Left cardiac atrium (tissue), 4 donors: ENCODE data around the gene FAM186B. TPM values are rescaled to one million over a fixed set of nuclear protein-coding genes. Genes with fewer than 3 reads are reported as not detected.

ENCODE experiments used
- ATAC-seq, 2 donors: fragments of 200-7000 bp; cut with Tn5 transposase; one replicate each; pipeline ENCODE4 v1.9.1; 2020; ENCODE audit warnings: mild to moderate bottlenecking in 2 of 2, moderate library complexity in 2 of 2
- DNase-seq: peaks from one replicate; pipeline ENCODE4 v3.0.0-alpha.2; 2020
- intact Hi-C, 2 donors: fragments of 100-400 bp; cut with DNase I; formaldehyde crosslinking; loops; one replicate each; pipeline versions ENCODE4 v1.14.1 to v1.15.1; 2022 to 2023
- total RNA-seq, 2 donors: library from RNA; stranded (reverse); fragmentation: NEBNext Ultra II Directional; extraction: Animal tissue kit (Norgen Biotek cat#: 25700); gene quantifications; one replicate each; pipeline ENCODE4 v1.2.1, GENCODE V29; 2021
- donor health status: DM: no; HTN: yes; CAD: no.
- donor health status: DM: no; HTN: yes; CAD: no; lungs with severe emphysema.
- donor health status: DM: yes; HTN: yes; CAD: no.
- donor health status: Dilated cardiomyopathy.

The FAM186B gene
- total RNA-seq, 2 donors from 2014 or later, result 0.29 to 0.31 TPM

DNA sequence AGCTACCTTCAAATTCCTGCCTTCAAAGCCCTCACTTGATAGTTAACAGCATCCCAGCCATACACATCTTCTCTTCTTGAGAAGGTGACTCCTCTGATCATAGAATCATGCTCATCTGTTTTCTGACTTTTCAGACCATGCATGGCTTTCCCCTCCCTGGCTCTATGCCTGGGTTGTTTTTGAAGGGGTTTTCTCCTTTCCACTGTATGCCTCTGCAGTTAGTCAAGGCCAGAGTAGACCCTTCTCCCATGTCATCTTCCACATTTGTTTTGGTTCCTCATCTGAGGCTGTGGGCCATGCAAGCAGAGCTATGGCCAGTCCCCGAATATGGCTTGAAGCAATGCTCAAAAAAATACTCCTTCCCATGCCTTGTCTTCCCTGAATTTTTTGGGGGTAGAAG lies 23.2 kb downstream of the FAM186B start:
- intact Hi-C loops, result loop anchor here in 1 of 2 donors (5.0 kb wide), 1 partner anchor 215 kb away; the partner anchor contains the start of gene SPATS2
- no peak for DNase-seq
- no peak for ATAC-seq

DNA sequence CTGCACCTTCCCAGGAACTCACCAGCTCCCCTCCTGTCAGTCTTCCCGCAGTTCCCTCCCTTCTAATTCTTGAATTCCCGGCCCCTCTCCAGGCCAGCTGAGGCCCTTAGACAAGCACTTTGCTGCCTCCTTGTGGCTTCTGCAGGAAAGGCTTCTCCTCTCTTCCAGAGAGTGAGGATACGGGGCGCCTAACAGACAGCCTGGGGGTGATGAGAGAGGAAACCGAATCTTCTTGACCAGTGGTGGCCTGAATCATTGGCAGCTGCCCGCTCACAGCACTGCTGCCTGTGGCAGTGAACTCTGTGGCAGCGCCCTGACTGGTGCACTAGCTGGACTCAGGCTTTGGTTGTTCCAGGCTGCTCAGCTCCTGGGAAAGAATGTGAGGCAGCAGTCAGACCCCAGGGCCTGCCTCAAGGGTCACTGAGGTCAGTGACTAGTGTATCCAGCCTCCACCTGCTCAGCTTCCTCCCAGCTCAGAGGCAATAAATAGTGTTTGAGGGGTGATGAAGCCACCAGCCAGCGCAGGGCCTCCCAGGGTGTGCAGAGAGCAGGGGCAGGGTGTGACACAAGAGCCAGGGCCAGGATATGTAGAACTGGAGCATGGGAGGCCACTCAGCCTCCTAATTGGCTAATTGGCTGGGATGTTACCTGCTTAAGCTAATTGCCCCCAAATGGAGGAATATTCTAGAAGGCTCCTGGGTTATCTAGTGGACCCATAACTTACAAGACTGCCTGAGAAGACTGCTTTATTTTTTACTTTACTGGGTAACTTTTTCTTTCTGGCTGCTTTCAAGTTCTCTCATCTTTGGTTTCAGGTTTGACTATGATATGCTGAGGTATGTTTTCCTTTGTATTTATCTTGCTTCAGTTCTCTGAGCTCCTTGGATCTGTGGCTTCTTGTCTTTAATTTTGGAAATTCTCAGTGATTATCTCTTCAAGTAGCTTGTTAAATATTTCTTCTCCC lies 24.6 kb downstream of the FAM186B start:
- peak; percentile 75 for DNase-seq
- ATAC-seq, result peak; percentile 78 to 83
- intact Hi-C loops, result loop anchor here in 1 of 2 donors (5.0 kb wide), 1 partner anchor 214 kb away; the partner anchor contains the start of gene SPATS2

DNA sequence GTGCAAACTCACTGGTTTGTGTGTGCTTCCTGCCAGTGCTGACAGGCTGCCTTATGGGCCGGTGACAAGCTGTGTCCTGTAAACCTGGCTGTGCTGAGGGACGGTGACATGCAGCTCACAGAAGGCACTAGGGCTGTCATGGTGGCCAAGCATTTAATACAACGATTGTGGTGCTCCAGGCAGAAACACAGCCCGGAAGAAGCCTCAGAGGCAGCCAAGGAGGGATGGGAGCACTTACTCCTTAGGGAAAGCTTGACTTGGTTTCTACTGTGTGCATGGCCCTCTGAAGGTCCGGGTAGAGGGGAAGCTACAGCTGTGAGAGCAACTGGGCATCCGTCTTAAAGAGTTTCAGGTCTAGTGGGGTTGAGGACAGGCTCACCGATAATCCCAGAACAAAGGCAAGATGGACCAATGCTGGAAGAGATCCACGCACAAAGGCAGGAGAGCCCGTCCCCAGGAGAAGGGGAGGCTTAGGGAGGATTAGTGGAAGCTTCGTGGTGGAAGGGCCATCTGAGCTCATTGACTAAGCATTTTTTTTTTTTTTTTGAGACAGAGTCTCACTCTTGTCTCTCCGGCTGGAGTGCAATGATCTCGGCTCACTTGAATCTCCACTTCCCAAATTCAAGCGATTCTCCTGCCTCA lies 26.8 kb downstream of the FAM186B start:
- ATAC-seq, result no peak
- no peak for DNase-seq
- intact Hi-C loops, result no loop called here

DNA sequence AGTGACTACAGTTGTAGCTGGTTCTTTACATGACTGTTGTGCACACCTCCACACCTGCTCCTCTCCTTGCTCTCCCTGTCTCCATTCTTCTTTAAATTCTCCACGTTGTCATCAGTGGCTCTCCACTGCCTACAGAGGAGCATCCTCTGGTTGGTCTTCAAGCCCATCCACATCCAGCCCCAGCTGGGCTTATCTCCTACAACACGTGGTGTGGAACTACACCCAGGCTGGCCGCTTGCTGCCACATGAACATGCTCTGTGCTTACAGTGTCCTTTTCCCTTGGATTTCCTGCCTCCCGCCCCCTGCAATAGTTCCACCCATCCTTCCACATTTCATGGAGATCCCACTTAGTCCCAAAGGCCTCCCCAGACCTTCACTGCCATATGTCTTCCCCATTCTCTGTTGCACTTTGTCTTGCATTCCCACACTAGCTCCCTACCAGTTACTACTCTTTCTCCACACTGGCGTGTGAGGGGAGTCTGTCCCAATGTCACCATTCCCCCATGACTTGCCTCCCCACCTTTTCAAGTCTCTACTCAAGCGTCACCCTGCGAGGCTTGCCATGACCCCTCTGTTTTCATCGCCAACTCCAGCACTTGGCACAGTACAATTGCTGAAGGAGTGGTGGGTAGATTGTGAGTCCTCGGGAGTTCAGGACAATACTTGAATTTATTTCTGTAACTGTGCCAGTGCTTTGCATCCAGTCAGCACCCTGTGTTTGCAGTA lies 27.7 kb downstream of the FAM186B start:
- DNase-seq, result no peak
- no peak for ATAC-seq
- intact Hi-C loops, result no loop called here

DNA sequence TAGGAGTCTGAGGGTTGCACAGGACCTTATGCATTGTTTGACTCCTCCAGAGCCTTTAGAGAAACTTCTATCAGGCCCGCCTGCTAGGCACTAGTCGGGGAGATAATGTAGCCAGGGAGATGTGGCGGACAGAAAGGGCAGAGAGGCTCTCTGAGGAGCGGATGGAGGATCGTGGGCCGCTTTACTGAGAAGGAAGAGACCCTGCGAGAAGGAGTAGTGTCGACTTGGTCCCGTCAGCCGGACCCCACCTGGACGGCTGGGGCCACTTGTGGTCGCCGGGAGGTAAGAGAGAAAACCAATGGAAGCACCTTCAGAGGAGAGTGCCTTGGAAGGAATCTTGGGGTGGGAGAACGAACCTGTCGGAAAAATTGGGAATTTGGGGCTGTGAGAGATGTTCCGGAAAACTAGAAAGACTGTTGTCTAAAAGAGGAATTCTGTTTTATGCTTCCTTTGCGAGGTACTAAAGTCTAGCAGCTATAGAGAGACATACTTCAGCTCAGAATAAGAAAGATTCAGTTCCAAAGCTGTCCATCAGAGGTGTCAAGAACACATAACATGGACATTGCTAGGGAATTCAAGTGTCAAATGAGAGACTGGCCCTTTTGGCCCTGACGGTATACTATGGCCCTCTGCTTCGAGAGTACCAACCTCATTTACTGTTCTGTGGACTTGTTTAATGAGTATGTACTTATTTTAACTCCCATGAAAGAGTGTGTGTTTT lies 36.8 kb downstream of the FAM186B start:
- DNase-seq, result peak; percentile 20
- ATAC-seq, result peak in 1 of 2 donors; percentile 8
- intact Hi-C loops, result no loop called here

DNA sequence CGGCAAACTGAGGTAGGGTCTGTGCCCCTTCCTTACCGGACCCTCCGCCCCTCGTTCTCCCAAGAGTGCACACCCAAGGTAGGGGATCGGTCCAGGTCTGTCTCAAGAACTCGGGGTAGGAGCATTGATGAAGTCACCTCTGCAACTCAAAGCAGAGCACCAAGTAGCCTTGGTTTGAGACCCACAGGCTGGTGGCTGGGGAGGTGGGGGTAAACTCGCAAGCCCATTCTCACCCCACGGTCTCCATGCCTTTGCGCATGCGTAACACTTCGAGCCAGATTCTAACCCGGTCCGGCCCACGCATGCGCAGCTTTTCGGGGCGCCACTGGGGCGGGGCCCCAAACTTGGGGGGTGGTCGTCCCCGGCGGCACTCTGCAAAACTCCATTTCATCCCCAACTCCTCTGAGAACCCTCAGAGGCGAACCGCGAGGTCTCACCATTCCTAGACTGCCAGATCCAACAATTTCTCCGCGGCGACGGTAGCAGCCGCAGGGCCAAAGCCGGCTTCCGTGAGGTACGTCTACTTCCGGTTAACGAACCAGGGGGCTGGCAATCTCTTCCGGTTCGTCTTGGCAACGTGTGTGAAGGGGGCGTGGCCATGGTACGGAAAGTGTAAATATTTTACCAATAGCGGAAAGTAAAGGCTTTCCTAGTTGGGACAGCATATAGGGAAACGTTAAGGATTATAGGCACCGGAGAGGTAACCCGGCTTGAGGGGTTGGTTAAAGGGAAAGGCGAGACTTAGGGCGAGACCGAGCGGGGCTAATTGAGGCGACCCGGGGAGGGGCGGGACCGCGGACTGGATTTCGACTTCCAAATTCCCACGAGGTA lies 37.6 kb downstream of the FAM186B start, which contains the start of gene MCRS1:
MCRS1 (minus strand) TSS at position 532 of the 831 bp plus-strand sequence. CDS start 1,411 bp downstream, outside the sequence.
- intact Hi-C loops, result no loop called here
- ATAC-seq (peak; percentile 89 to 92), DNase-seq (peak; percentile 91)

DNA sequence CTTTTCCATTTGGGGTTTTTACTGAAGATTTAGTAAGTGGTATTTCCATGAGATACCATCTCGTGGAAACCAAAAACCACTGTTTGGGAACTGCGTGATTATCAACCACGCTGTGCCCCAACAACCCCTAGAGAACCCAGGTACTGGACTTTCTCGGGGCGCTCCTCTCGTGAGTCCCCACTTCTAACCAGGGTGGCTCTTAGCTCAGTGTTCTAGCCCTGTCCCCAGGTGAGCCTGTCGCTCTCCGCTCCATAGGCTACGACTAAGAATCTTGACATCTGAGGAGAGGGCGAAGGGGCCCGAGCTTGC lies 38.2 kb downstream of the FAM186B start:
- intact Hi-C loops, result no loop called here
- ATAC-seq, result peak; percentile 3 to 7

DNA sequence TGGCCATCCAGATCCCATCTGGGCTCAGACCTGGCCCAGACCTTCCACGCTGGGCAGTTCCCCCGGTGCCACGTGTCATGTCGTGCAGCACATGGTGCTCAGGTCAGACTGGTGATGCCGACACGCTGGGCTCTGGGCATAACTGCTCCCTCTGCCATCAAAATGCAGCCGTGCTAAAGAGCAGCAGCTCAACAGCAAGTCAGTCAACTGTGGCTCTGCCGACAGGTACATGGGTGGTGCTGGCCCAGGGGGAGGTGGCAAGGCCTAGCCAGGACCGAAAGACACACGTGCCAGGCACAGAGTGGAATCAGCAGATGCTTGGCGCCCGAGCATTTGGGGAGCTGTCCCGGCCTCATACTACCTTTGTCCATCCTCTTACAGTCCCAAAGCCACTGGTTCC lies 39.1 kb downstream of the FAM186B start:
- ATAC-seq (no peak), DNase-seq (peak; percentile 19)
- intact Hi-C loops, result no loop called here

More for the DNA sequence above, 38.2 kb downstream of the FAM186B start:
- no peak for DNase-seq

DNA sequence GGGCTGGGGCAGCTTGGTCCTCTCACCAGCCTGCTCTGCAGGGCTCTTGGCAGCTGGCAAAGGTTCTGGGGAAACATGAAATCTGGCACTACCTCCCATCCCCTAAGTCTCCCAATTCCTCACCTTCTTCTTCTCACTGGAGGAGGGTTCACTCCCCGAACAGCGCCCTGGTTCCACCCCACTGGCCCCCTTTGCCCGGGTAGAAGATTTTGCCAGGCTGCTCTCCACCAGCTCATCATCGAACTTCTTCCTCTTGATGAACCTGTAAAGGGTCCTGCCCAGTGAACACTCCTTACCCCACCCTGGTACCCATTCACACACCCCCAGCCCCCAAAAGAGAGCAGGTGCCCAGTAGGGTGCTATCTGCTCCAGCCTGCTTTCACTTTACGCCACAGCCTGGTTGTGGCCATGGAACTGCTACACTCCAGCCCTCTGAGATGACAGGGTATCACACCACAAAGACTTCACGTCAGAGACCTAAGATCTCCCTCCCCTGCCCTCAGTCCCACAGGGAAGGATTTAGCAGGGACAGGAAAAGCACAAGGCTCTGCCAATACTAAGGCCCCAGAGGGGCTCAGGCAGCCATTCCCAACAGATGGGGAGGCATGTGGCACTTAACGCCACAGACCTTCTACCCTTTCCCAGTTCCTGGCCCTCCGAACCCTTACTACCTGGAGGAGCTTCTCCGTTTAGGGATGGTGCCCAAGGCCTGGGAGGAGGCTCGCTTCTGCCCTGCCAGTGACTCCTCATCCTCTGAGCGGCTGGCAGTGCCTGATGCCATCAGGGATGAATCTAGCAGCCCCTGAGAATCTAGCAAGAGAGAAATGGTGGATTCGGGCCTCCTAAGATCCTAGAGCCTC lies 39.8 kb downstream of the FAM186B start:
- ATAC-seq, result no peak
- peak; percentile 18 for DNase-seq
- intact Hi-C loops, result no loop called here

DNA sequence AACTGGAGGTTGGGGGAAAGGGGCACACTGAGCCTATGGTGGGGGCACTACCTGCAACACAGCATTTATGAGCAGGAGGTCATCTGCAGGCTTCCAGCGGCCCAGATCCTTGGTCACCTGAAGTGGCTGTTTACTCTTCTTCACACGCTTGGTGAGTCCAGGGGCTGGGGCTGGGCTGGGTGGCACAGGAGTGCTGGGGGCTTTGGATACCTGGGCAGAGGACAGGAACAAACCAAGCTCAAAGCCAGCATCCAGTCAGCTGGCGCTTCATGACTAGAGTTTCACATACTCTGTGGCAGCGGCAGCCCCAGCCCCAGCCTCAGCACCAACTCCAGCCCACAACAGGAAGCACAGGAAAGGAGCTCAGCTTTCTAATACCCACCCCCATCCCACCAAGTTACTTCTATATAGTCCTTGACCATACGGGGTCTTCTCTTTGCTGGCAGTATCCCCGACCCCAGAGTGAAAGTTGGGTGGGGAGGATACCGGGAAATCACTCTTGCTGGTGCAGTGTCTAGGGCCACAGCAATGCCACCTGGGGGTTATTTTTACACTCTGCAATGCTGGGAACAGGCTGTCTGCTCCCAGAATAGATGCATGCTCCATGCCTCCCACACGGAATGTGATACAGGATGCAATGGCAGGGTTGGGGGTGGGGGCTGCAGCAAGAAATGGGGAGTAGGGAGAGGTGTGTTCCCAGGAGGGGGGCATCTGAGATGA lies 40.6 kb downstream of the FAM186B start:
- intact Hi-C loops, result no loop called here
- peak; percentile 14 to 56 for ATAC-seq
- DNase-seq, result peak; percentile 34

DNA sequence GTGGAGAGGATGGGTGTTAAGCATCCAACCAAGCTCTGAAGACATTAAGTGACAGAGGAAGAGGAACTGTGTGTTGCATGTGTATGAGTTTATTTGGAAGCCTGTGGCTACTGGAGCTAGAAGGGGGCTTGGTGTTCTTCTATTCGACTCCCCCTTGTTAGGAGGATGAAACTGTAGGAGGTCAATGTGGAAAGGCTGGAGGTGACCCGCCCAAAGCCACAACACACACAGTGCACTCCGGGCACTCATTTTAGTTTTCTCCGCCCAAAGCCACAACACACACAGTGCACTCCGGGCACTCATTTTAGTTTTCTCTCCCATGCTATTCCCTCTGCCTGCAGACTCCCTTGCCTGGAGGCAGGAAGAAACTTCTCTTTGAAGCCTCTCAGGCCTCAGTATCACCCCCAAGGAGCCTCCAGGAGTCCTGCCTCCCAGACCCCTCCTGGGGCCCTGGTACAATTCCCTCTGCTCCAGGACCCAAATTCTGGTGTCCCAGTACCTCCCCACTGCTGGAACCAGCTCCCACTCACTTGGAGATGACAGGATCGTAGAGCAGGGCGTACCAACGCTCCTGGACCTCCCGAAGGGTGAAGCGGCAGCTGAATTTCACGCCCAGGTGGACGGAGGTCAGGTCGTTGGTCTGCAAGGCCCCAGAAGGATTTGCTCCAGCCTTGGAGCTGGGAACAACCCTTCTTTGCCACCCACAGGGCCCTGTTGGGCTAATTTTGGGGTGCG lies 41.3 kb downstream of the FAM186B start:
- DNase-seq (peak; percentile 4), ATAC-seq (no peak)
- intact Hi-C loops, result no loop called here

DNA sequence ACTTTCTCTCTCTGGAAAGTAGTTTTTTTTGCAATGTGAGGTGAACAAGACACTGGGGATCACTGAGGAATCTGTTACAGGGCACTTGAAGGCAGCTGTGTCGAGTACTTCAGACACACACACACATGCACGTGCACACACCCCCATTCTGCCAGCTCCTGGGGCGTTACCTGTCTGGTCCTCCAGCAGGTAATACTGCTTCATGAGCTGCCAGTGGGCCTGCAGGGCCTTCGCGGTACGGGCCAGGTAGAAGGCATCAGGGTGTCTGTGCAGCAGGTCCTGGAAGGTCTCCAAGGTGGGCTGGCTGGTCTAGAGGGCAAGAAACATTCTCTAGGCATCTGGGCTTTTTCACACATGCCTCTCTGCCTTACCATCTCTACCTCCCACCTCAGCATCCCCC lies 42.6 kb downstream of the FAM186B start:
- intact Hi-C loops, result no loop called here
- ATAC-seq (no peak), DNase-seq (peak; percentile 17)

DNA sequence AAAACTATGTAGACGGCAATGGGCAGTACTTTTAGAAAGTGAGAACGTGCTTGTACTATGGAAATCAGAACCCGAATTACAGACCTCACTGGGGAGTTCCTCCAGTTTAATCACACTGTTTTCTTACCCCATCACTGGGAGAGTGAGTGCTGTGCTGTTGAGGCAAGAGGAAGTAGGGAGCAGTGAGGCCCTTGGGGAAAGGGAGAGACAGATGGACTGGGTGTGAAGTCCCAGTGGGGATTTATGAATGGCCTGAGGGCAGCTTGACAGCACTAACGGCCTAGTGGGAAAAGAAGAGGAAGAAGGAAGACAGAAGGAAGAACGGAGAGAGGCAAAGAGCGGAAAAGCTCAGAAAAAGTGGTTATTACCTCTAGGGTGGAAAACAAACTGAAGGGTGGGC lies 43.2 kb downstream of the FAM186B start:
- DNase-seq (no peak), ATAC-seq (no peak)
- intact Hi-C loops, result no loop called here

DNA sequence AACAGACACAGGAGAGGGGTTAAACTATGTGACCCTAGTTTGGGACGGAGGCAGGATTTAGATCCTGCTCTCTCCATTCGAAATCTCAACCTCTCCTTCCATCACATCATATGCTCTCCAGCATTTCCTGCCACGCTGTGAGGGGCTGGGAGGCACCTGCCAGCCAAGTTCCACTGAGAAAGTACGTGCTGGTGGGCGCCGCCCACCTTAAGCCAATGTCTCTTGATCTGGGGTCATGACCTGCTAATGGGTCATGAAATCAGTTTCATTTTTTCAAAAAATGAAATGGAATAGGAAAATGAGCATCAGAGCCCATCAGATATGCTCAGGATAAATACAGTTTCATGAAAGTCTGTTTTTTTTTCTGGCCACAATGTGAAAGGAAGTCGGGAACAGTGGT lies 44.7 kb downstream of the FAM186B start:
- intact Hi-C loops, result no loop called here
- ATAC-seq, result no peak
- no peak for DNase-seq

DNA sequence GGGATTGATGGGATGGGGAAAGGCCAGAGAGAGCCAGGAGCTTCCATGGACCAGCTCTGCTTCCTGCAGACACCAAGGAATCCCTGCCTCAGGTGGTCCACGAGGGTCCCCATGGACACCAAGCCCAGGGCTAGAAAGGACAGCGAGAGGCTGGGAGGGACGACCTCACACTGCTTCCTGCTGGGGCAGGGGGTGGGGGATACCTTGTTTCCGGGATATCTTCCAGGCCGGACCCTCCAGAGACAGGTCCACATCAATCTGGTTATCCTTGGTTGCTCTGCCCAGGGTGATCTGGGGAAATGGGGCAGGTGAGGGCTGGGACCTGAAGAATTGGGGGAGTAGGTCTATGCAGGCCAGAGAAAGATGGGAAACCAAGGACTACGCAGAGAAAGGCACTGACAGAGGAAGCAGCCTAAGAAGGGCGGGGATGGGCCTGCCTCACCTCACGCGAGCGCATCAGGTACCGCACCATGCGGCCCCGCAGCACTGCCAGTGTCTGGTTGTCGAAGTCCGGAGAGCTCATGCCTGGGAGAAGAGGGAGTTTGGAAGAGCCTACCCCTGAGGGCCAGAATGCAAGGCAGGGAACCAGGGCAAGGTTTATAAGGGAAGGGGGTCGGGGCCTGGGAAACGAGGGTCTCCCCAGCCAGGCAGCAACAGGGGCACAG lies 46.3 kb downstream of the FAM186B start:
- no peak for DNase-seq
- intact Hi-C loops, result no loop called here
- no peak for ATAC-seq
